HG03097 (cell line): Measurements from ENCODE around the gene TMEM218.

Experiments used
- ATAC-seq: cut with Tn5 transposase; IDR thresholded peaks from one replicate; pipeline ENCODE4 v1.9.1; 2021; ENCODE audit not compliant: unreplicated experiment, low FRiP score

The TMEM218 gene

GRCh38 chr11:125111343-125112207, at the start of gene TMEM218:
Gene TMEM218 (minus strand): TSS chr11:125111626. CDS start chr11:125102241, 9,385 bp downstream.
- ATAC-seq, result peak; percentile 97

DNA sequence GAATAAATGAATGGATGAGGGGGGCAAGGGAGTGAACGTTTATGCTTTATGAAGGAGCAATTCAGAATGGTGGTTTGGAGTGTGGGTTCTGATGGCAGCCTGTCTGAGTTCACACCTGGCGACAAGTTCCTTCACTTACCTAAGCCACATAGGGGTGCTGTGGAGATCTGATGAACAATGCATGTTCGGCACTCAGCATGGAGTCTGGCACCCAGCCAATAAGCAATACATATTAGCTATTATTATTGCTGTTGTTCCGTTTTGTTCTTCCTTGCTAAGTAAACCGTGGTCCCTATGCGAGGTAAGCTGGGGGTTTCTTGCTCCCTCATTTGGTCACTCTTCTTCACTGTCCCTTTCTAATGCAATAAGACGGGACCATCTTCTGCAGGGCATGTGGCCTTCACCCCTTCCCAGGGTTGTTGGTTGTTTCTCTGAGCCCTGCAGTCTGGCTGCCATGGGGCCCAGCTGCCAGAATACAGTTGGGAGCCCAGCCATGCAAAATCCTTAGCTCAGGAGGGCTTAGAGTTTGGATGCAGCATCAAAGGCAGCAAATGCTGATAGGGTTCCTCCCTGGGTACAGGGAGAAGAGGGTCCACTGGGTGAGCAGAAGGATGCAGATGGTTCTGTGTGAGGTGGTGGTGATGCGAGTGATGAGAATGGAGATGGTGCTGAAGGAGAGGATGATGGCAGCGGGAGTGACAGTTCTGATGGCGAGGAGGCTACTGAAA, 46.7 kb upstream of the TMEM218 start:
- no peak for ATAC-seq

DNA sequence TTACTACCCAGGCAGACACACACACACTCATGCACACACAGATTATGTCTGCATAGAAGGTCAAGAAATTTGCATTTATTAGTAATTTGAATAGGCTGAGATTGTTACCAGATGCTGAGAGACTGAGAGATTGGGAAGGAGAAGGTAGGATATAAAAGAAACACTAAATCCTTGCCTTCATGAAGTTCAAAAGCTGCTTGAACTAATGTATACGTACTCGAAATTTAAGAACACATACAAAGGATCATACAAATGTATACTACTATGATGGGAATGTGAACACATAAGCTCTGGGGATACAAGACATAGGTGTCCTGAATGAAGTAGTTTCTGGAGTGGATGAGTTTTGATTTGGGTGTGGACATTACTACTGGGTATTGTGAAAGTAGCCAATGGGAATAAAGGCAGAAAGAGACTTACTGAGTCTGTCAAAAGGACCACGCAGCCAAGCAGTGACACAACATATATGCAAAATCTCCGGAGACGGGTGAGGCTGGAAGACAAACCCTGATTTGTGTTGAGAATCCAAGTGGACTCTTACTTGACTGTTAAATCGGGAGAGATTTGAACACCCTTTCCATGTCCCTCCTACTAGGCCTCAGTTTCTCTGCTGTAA, 45.8 kb upstream of the TMEM218 start:
- no peak for ATAC-seq

DNA sequence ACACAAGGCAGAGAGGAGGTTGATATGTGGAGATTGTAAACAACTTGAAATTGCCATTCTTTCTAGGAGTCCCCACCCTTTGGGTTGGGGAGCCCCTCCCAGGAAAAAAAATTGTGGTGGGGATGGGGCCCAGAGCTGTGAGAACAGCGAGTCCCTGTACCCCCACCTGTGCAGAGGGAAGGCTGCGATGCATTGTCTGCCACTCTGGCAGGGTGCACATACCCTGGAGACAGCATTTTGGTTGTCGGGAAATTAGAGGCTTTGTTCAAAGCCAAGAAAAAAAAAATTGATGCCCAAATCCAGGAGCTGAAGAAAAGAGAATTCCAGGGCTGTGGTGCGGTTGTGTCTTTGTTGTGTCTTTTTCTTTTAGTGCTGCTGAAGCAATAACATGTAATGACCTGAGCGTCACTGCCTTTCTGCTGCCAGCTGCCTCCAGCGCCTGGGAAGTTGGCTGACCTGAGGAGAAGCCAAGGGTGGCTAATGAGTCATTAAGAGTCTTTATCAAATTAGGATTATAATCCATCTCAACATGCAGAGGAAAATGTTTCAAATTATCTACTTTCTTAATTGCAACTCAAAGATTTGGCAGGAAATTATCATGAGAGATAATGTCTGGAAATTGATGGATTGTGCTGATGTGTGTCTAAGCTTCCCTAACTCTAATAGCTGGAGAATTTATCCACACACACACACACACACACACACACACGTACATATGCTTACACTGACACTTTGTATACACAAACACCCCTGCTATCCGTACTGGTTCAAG, 45.1 kb upstream of the TMEM218 start:
- no peak for ATAC-seq

GRCh38 chr11:125155767-125156166, 44.3 kb upstream of the TMEM218 start:
- ATAC-seq, result no peak

DNA sequence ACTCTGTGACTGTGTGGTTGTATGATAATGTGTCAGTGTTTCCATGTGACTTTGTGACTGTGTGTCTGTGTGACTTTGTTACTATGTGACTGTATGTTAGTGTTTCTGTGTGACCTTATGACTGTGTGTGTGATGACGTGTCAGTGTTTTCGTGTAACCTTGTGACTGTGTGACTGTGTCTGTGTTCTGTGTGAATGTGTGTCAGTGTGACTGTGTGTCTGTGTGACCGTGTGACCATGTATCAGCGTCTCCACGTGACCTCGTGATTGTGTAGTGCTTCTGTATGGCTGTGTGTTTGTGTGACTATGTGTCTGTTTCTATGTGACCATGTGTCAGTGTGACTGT, 43.6 kb upstream of the TMEM218 start:
- ATAC-seq, result no peak

DNA sequence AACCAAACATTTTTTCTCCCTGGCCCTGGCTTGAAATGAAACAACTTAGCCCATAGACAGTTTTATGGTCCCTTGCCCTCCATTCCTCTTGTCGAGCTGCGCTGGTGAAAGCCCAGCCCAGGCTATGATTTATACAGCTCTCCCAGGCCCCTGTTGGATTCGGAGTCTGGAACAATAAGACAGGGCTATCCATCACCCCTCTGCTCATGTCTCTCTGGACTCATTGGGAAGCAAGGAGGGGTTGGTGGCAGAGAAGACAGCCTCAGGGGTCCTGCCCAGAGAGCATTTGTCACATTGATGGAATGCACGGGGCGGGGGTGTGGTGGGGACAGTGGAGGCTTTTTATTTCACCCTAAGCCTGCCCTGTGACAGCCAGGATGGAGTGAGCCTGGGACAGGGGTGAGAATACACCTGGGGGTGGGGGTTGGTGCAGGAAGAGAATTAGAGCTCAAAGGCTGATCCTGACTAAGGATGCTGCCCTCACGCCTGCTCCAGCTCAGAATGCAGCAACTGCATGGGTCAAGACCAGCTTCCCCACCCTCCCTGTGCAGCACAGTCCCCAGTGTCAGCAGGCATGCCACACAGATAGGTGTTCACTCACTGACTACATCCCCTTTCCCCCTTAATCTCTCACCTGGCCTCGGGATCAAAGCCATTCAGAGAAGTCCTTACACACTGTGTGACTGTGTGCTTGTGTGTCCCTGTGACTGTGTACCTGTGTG, 43.1 kb upstream of the TMEM218 start:
- ATAC-seq, result no peak

- no peak for ATAC-seq
Observed at GRCh38 chr11:125153837-125154236, 42.4 kb upstream of the TMEM218 start.

DNA sequence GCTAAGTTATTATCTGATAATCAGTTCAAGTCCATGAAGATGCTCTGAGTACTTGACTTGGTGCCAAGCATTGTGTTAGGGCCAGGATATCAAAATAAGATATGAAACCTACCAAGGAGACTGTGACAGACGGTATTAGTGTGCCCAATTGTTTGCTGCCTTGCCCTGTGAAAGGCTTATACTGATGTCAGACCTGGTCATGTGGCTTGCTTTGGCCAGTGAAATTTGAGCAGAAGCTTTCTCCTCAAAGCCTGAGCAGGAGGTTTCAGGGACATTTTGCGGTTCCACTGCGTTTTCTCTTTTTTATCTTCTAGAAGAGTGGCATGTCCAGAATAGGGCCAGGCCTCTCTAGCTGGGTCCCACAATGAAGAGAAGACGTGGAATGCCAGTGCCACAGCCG, 37.3 kb upstream of the TMEM218 start:
- ATAC-seq, result no peak

DNA sequence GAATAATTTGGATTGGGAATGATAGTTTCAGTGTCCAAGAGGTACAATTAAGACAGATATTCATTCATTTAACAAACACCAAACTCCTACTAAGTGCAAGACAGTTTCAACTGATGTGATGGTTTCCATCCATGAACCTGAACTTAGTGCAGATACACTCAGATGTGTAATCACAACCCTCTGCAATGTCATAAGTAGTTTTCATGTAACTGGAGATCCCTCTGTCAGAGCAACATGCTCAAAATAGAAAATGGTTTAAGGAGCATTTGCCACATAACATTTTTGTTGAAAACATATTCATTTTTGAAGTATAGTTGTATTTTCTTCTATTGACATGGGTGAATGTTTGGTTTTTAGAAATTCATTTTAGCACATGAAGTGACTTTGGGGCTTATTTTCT, 36.6 kb upstream of the TMEM218 start:
- ATAC-seq, result no peak

GRCh38 chr11:125147280-125147679, 35.9 kb upstream of the TMEM218 start:
- no peak for ATAC-seq

DNA sequence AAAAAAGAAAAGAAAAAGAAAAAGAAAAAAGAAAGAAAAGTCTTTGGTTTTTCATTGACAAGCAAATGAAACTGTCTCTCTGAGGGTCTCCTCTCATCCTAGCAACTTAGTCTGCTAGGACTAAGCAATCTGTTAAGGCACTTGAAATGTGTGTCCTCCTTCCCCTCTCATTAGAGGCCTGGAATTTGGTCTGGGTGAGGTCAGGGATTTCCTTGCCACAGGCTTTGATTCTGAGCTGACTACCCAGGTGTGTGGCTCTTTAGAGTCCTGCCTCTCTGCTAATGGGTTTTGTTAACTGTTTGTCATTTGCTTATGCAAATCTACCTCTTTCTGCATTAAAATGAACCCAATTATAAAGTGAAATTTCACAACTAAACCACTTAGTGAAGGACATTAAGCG, 34.8 kb upstream of the TMEM218 start:
- ATAC-seq, result no peak

DNA sequence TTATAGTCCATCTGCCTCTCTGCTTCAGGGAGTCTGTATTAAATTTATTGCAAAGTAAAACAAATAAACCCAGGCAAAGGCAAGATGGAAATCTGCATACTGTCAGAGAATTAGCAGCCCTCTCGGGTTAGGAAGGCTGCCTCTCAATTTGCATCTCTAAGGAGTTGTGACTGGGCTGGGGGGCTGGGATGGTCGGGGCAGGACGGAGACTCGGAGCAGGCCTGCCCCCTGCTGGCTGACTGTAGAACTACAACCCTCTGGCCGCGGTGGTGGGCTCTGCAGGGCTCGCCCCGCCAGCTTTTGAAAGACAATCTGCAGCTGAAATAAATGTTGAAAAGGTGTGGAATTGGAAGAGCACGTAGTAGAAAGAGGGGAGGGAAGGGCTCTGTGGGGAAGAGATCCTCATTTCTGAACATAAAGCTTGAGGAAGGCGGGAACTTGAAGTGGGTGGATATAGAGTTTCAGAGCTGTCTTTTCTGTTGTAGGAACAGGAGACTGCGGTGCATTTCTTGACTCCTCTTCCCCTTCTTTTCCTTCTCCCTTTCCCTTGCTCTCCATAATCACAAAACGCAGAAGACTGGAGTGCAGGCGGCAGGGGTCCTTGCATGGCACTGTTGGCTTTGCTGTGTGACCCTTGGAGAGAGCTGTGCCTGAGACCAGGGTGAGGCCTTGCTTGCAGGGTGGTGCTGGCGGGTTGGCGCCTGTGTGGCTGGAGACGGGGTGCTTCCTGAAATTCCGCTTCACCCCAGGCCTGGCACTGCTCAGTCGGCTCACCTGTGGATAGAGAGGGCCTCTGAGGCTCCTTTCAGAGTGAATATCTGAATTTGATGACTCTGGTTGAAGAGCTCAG, 30.5 kb upstream of the TMEM218 start:
- ATAC-seq, result no peak

DNA sequence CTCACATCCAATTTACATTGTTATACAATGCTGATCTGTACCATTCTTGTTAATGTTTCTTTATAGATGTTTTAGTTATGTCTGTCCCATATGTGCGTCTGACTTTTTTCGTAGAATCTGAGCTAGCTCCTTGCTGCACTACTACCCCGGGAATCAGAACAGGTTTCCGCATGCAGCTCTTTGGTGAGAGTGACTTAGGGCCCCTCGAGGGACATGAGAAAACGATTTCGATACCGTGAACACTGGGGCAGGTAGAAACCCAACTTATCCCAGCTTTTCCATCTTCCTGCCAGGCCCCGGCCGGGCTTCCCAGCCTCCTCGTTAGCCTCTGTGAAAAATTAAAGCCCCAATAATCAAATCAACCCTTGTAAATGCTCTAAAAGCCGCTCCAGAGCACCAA, 29.8 kb upstream of the TMEM218 start:
- ATAC-seq, result no peak

DNA sequence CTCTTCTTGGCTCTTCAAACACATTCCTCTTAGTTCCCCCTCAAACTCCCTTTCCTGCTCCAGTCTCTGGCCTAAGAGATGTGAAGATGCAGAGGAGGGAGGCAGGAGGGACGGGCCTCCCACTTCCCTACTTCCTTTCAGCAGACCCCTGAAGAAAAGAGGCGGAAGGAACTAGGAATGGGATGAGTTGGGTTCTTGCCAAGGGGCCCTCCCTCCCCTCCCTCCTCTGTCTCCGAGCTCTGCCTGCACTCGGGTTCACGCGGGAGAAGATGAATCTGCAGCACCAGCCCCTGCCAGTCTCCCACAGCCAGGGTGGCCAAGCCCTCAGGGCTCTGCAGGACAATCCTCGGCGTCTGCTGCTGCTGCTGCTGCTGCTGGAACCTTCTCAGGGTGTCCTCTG, 28.8 kb upstream of the TMEM218 start:
- ATAC-seq, result no peak

DNA sequence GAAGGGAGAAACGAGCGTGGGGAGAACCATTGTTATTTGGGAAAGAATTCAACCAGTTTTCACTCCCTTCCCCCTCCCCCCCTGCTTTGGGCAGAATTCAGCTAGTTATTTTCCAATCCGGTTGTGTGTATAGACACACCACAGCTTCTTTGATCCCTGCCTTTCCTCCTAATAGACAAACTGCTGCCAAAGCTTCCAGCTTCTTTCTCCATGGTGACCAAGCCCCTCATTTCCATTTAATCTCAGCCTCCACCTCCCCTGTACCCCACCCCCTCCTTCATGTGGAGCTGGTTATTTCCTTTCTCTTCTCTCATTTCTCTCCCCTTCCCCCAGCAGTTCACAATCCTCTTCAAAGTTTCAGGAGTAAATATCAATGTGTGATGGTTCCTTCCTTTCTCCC, 28.4 kb upstream of the TMEM218 start:
- ATAC-seq, result no peak

GRCh38 chr11:125138966-125139365, 27.5 kb upstream of the TMEM218 start:
- no peak for ATAC-seq

DNA sequence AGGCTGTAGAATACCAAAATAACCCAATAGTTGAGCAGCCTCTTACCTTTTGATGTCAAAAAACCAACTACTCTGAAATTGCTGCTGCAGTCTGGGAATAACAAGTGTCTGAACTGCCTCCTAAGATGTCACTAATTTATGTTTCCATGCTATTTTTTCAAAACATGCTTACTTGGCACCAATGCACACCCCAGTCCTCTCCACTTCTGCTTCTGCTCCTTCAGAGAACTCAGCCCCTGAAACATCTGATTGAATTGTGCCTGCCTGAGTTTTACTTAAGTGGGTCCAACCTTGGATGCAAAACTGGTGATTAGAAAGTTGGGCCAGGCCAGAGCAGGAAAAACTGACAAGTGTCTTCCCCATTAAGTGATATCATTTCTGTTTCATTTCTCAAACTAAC, 24.6 kb upstream of the TMEM218 start:
- ATAC-seq, result no peak

DNA sequence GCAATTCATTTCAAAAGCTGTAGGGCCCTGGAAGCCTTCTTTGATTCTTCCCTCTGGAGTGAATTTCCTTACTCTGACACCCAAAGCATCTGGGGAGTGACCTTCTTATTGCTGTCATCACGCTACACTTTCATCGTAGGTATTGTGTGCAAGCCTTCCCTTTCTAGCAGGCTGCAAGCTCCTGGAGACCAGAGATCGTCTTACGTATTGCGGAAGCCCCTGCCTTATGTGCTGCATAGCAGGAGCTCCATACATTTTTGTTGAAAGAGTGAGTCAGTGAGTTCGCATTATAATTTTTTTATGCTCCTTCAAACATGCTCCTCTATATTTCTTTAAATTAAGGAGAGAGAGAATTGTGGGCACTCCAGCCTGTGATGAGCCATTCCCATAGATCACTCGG, 21.2 kb upstream of the TMEM218 start:
- ATAC-seq, result no peak
